HepG2 (cell line): ENCODE results near the gene PRDM11. TPM values are rescaled to one million over a fixed set of nuclear protein-coding genes. Genes with fewer than 3 reads are reported as not detected.

Experiments
- ATAC-seq: fragments of 200-7000 bp; cut with Tn5 transposase; 3 replicates; pipeline ENCODE4 v1.9.1; 2020; ENCODE audit warnings: mild to moderate bottlenecking, moderate library complexity
- BruUV-seq: library from RNA; stranded (reverse); fragments of 400-500 nt; replicated peaks from 2 replicates; lab custom pipeline; 2021; lab: Mats Ljungman, UMichigan
- CTCF ChIA-PET: fragments of 300-600 bp; formaldehyde crosslinking; extraction: SDS; loops from one replicate; lab custom pipeline; 2021; ENCODE audit warnings: low total read pairs, inconsistent platforms, low intra/inter-chr PET ratio; lab: Yijun Ruan, JAX
- POLR2A ChIA-PET: fragments of 350-600 bp; sonication (Branson Sonifier 250); formaldehyde crosslinking; loops from one replicate; lab custom pipeline; 2020; ENCODE audit warnings: antibody characterized with exemption, inconsistent platforms; lab: Yijun Ruan, JAX
- DNase-seq: peaks from one replicate; pipeline ENCODE4 v3.0.0-alpha.2; 2015; ENCODE audit warnings: low spot score
- FAIRE-seq: peaks from 3 replicates; lab custom pipeline; 2011; peaks lifted over from hg19 to GRCh38; lab: Jason Lieb, UNC
- H2AFZ ChIP-seq: one replicate; pipeline ENCODE4 v1.6.1; 2011; ENCODE audit warnings: low read length, inconsistent platforms
- H3K27ac ChIP-seq: fragments of 300-600 bp; 3 replicates; pipeline ENCODE4 v1.8.0; 2011; ENCODE audit warnings: mixed run types, mild to moderate bottlenecking, mixed read lengths, low read length, inconsistent platforms; ENCODE audit not compliant: insufficient read depth; ENCODE audit errors: extremely low read length
- H3K27me3 ChIP-seq, 2 experiments: fragments of 200-600 bp in 1 of 2; 2 replicates in 1 of 2; 3 replicates in 1 of 2; pipeline versions ENCODE4 v1.6.0 to v1.8.0; 2011; ENCODE audit warnings: low read length in 2 of 2, mild to moderate bottlenecking in 2 of 2, moderate library complexity in 2 of 2, inconsistent platforms in 1 of 2; ENCODE audit not compliant: insufficient read depth in 2 of 2, control insufficient read depth in 1 of 2
- H3K36me3 ChIP-seq, 2 experiments: fragments of 200-600 bp in 1 of 2; replicated peaks in 1 of 2; 2 replicates in 1 of 2; 3 replicates in 1 of 2; pipeline versions ENCODE4 v1.5.1 to v1.8.0; 2011; ENCODE audit warnings: low read length in 2 of 2, inconsistent platforms in 1 of 2; ENCODE audit not compliant: insufficient read depth in 2 of 2, control insufficient read depth in 1 of 2
- H3K4me1 ChIP-seq: 2 replicates; pipeline ENCODE4 v1.5.1; 2012; ENCODE audit warnings: low read length, inconsistent platforms; ENCODE audit not compliant: insufficient read depth
- H3K4me2 ChIP-seq: 2 replicates; pipeline ENCODE4 v1.6.0; 2011; ENCODE audit warnings: low read depth, low read length, inconsistent platforms
- H3K4me3 ChIP-seq, 3 experiments: fragments of 200-600 bp in 1 of 3; sonication (generic), shearing (Covaris generic) in 1 of 3; replicated peaks in 1 of 3; 2 replicates each; pipeline ENCODE4 v1.5.1; 2011 to 2016; ENCODE audit warnings: low read length in 3 of 3, inconsistent platforms in 2 of 3, low read depth in 2 of 3, mild to moderate bottlenecking in 2 of 3, control low read depth in 1 of 3, mixed read lengths in 1 of 3; ENCODE audit not compliant: insufficient read depth in 1 of 3
- H3K79me2 ChIP-seq: one replicate; pipeline ENCODE4 v1.6.1; 2011; ENCODE audit warnings: low read length, inconsistent platforms; ENCODE audit not compliant: insufficient read depth
- H3K9ac ChIP-seq: 2 replicates; pipeline ENCODE4 v1.6.0; 2011; ENCODE audit warnings: mild to moderate bottlenecking, low read depth, low read length, inconsistent platforms; ENCODE audit not compliant: insufficient read depth
- H3K9me3 ChIP-seq: 2 replicates; pipeline ENCODE4 v1.5.1; 2012; ENCODE audit warnings: mild to moderate bottlenecking, low read length
- H4K20me1 ChIP-seq: 2 replicates; pipeline ENCODE4 v1.6.0; 2011; ENCODE audit warnings: inconsistent platforms, mild to moderate bottlenecking, low read length, moderate library complexity; ENCODE audit not compliant: insufficient read depth
- DZIP1 ChIP-seq: sonication (generic); formaldehyde crosslinking; IDR thresholded peaks from 2 replicates; pipeline ENCODE4 v1.5.0; 2020; ENCODE audit warnings: mild to moderate bottlenecking, missing genetic modification reagents
- HNF4A ChIP-seq: sonication (generic); formaldehyde crosslinking; IDR thresholded peaks from 2 replicates; pipeline ENCODE4 v1.4.0; 2020; ENCODE audit warnings: missing genetic modification reagents
- HNF4G ChIP-seq, 2 experiments: sonication (generic) in 1 of 2; formaldehyde crosslinking in 1 of 2; IDR thresholded peaks; 2 replicates each; pipeline versions ENCODE4 v1.4.0 to v1.6.1; 2011 to 2020; ENCODE audit warnings: borderline replicate concordance in 2 of 2, low read depth in 2 of 2, mild to moderate bottlenecking in 2 of 2, low read length in 1 of 2, missing genetic modification reagents in 1 of 2, moderate library complexity in 1 of 2
- NAIF1 ChIP-seq: sonication (generic); formaldehyde crosslinking; IDR thresholded peaks from 2 replicates; pipeline ENCODE4 v1.5.0; 2020; ENCODE audit warnings: mild to moderate bottlenecking, missing genetic modification reagents, borderline replicate concordance
- ZIK1 ChIP-seq: sonication (generic); formaldehyde crosslinking; IDR thresholded peaks from 2 replicates; pipeline ENCODE4 v1.5.0; 2020; ENCODE audit warnings: mild to moderate bottlenecking, low read depth, missing genetic modification reagents, borderline replicate concordance
- ZMYM3 ChIP-seq: sonication (generic); formaldehyde crosslinking; IDR thresholded peaks from 2 replicates; pipeline ENCODE4 v1.5.1; 2020; ENCODE audit warnings: mild to moderate bottlenecking, missing genetic modification reagents
- ZNF7 ChIP-seq: IDR thresholded peaks from 2 replicates; pipeline ENCODE4 v1.6.1; 2016; ENCODE audit warnings: missing biosample characterization, missing genetic modification reagents
- WGBS: methylation state at CpG from one replicate; pipeline ENCODE4 v1.1.6; 2017; ENCODE audit warnings: low lambda C conversion rate; 5-methylcytosine and 5-hydroxymethylcytosine counted together
- in situ Hi-C: cut with HindIII; loops from 2 replicates; pipeline ENCODE4 v1.10.0; 2017; ENCODE audit warnings: low pct_unique_long_range_greater_than_20kb; ENCODE audit not compliant: extremely low pct_ligation_motif_present
- intact Hi-C: fragments of 100-400 bp; cut with micrococcal nuclease; formaldehyde crosslinking; loops from one replicate; pipeline ENCODE4 v1.10.0; 2022; ENCODE audit not compliant: unreplicated experiment
- polyA plus RNA-seq, 8 experiments: library from polyadenylated mRNA; depleted of rRNA in 3 of 8; stranded (reverse) in 7 of 8; unstranded in 1 of 8; fragments of >200 nt; fragmentation: Illumina TruSeq in 4 of 8; extraction: Trizol in 4 of 8; gene quantifications; 2 replicates each; pipeline versions ENCODE4 v1.2.1 to v1.2.3, GENCODE V29; 2011 to 2016; ENCODE audit warnings: low read depth in 4 of 8, missing spikeins in 1 of 8, mixed read lengths in 1 of 8; ENCODE audit not compliant: insufficient read depth in 1 of 8
- total RNA-seq, 5 experiments: library from RNA; depleted of rRNA; stranded (reverse); fragments of >200 nt; fragmentation: Illumina TruSeq; extraction: Trizol; gene quantifications; 2 replicates each; pipeline ENCODE4 v1.2.3, GENCODE V29; 2016; ENCODE audit warnings: low read depth in 1 of 5

Gene PRDM11
- total and polyA plus RNA-seq, 2 of the 13 experiments (the other 11 are each of a cell fraction or from before 2014, with no cell fraction given): 3.4 to 4.7 TPM

DNA sequence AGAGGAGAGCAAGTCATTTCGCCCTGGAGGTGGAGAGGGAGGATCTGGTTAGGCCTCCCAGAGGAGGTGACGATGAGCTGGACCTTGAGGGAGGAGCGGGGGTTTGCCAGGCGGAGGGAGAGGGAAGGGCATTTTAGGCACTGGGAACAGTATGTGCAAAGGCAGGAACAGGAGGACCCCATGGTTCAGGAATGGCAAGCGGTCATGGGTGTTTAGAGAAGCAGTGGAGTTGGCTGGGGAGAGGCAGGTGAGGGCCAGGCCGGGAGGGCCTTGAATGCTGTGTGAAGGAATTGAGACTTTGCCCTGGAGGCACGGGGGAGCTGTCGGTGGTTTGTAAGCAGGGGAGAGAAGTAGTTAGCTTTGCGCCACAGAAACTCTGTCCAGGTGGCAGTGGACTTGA lies 10.3 kb downstream of the PRDM11 start:
- H3K4me2 ChIP-seq: no peak overlapping the region
- no peaks in the 10 kb centered on the region for H3K27me3 ChIP-seq
- intact Hi-C loops: no loop called here
- no peaks in the 10 kb centered on the region for H4K20me1 ChIP-seq
- ChIA-PET CTCF (no interaction called here), POLR2A (no interaction called here)
- no peak overlapping the region for H3K9ac ChIP-seq
- H3K36me3 ChIP-seq: no peaks in the 10 kb centered on the region
- peaks cover 46% of the 10 kb centered on the region for H3K4me1 ChIP-seq
- WGBS: 53% methylated on average over 9 of the region's 9 CpGs
- H3K4me3 ChIP-seq: no peak overlapping the region
- in situ Hi-C loops: no loop called here
- peaks cover 2% of the 10 kb centered on the region for H3K79me2 ChIP-seq
- ATAC-seq (peak; percentile 47), DNase-seq (no peak), FAIRE-seq (no peak)
- no TSS peak for BruUV-seq
- H2AFZ ChIP-seq: no peak overlapping the region
- TF ChIP-seq NAIF1 (CRISPR knock-in tag) (no peak), ZNF7 (CRISPR knock-in tag) (peak; percentile 57), ZIK1 (CRISPR knock-in tag) (0 out of 2 replicates have a peak, but pooled peaks have one; percentile 3), HNF4G (IDR thresholded peaks at IDR 0.05; ENCODE audit: borderline replicate concordance, low read depth, low read length) (0 out of 2 replicates have a peak, but pooled peaks have one; percentile 23), HNF4G (CRISPR knock-in tag; IDR thresholded peaks at IDR 0.05; ENCODE audit: borderline replicate concordance, low read depth) (no peak), DZIP1 (CRISPR knock-in tag) (no peak), ZMYM3 (peak; percentile 37; the same call in 1 of the 2 replicates), HNF4A (CRISPR knock-in tag) (peak; percentile 65)
- H3K9me3 ChIP-seq: no peaks in the 10 kb centered on the region
- no peak overlapping the region for H3K27ac ChIP-seq
